DMS79 (cell line): Measurements from ENCODE around the gene ERI3.

ENCODE experiments used
- DNase-seq: peaks from one replicate; lab custom pipeline; 2025; lab: John Stamatoyannopoulos, UW

ERI3 gene

DNA sequence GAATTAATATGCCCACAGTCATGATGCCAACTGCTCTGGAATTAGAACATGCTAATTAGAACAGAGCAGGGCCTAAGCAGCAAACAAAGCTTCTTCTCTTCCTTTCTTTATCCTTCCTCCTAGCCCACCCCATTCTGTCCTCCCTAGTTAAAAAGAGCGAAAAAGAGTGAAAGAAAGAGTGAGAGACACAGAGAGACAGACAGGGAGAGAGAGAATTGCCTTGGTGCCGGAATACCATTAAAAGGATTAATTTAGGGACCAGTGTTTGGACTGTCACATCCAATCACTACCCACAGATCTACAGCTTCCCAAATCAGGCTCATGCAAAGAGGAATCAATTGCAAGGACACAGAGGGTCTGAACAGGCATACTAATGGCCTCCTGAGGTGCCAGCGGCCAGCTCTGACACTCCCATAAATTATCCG is 7.0 kb downstream of the ERI3 start:
- no peak for DNase-seq

DNA sequence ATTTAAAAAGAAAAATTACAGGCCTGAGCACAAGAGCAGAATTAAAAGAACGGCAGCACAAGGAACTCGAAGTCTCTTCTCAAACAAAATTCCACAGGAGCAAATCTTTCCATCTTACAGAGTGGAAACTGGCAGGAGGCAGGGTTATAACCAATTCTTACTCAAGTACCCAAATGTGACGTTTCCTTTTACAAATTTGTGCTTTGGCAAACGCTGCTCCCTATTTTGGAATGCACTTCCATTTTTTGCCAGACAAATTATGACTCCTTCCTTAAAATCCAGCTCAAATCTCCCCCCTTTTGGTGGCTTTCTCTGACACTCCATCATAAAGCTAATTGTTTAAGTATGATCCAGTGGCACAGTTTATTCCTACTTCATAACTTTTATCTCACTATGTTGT is 7.8 kb downstream of the ERI3 start:
- no peak for DNase-seq

GRCh38 chr1:44346878-44347277 is 8.2 kb downstream of the ERI3 start:
- DNase-seq = no peak

- no peak for DNase-seq
Measured at GRCh38 chr1:44346184-44346583, 8.9 kb downstream of the ERI3 start.

- no peak for DNase-seq
Measured at GRCh38 chr1:44345187-44345775, 9.8 kb downstream of the ERI3 start.

- DNase-seq = no peak
Measured at GRCh38 chr1:44339731-44340130, 15.3 kb downstream of the ERI3 start.

- no peak for DNase-seq
Measured at GRCh38 chr1:44338136-44338535, 16.9 kb downstream of the ERI3 start.

- no peak for DNase-seq
Measured at GRCh38 chr1:44336668-44337067, 18.4 kb downstream of the ERI3 start.

GRCh38 chr1:44334968-44335367 is 20.1 kb downstream of the ERI3 start:
- DNase-seq = no peak

GRCh38 chr1:44333376-44333775 is 21.7 kb downstream of the ERI3 start:
- DNase-seq = no peak

GRCh38 chr1:44332505-44332904 is 22.6 kb downstream of the ERI3 start:
- no peak for DNase-seq

GRCh38 chr1:44330935-44331334 is 24.1 kb downstream of the ERI3 start:
- DNase-seq = no peak

DNA sequence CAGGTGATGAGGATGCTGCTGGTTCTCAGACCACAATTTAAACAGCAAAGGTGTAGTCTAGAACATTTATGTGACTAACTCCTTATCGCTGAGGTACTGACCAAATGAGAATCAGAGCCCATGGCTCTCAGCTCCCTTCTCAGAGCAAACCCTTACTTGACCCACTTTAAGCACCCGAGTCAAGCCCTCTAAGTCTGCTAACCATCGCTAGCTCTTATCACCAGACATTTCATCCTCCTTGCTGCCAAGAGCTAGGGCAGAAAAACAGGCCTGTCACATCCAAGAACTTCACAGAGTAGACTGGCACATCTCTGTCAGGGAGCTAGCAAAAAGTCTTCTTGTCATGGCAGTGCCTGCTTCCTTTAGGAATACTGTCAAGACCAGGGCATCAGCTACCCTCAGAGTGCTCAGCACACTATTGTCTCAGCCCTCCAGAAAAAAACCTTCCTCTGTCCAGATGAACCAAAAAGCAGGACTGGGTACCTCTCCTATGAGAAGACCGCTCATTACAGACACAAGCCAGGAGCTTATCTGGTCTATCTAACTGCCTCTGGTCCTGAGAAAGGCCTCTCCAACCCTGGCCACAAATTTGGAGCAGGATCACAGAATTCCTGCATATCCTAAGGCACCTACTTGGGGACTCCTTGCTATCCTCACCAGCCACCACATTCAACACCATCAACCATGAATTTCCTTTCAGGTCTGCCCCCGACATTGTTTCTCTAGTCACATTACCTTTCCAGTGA is 26.2 kb downstream of the ERI3 start:
- no peak for DNase-seq

DNA sequence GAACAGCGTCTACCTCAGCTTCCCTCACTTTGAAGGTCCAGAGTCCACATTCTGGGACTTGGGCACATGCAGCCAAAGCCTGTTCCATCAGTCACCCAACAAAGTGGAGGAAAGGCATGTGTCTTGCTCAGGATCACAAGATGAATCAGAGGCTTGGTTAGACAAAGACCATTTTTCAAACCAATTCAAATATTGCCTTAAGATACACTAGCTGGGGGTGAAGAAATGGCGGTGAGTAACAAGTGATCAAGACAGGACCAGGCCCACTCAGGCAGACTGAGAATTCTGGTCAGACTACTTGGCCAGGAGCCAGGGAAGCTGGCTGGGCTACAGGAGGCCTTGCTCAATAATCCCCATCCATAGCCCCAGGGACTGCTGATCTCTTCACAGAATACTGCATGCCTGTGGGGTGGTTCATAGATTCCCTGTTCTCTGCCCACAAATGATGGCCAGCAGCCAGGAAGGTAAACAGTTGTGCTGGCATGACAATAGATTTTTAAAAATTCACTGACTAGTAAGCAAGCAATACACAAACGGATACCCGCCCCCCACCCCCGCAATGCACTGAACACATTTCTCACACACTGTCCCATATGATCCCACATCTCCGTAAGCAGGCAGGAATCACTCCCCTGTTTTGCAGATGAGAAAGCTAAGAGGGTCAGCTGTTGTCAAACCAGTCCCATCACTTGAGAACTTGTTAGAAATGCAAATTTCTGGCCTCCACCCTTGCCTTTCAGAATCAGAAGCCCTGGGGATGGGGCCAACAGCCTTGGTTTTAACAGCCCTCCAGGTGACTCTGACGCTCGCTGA is 27.2 kb downstream of the ERI3 start:
- DNase-seq = peak; percentile 91

- DNase-seq = peak; percentile 27
Measured at GRCh38 chr1:44326821-44327465, 28.1 kb downstream of the ERI3 start.

GRCh38 chr1:44326024-44326701 is 28.9 kb downstream of the ERI3 start:
- DNase-seq = peak; percentile 6

- DNase-seq = no peak
Measured at GRCh38 chr1:44323947-44324346, 31.1 kb downstream of the ERI3 start.

GRCh38 chr1:44322367-44322766 is 32.7 kb downstream of the ERI3 start:
- no peak for DNase-seq

DNA sequence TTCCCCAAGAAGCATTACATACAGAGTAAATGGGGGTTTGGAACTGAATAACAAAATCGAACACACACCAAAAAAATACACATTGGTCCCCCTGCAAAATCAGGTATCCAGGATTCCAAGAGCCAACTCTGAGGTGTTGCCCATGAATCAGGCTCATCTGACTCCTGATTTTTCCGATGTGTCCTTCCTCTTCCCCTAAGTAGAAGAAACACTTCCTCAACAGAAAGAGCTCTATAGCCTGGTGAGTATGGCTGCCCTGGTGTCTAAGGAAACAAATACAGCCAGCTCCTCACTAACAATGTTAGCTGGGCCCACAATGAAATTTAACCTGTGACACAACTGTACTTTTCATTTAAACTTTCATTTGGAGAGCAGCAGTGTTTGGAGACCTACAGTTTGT is 33.6 kb downstream of the ERI3 start:
- DNase-seq = no peak

DNA sequence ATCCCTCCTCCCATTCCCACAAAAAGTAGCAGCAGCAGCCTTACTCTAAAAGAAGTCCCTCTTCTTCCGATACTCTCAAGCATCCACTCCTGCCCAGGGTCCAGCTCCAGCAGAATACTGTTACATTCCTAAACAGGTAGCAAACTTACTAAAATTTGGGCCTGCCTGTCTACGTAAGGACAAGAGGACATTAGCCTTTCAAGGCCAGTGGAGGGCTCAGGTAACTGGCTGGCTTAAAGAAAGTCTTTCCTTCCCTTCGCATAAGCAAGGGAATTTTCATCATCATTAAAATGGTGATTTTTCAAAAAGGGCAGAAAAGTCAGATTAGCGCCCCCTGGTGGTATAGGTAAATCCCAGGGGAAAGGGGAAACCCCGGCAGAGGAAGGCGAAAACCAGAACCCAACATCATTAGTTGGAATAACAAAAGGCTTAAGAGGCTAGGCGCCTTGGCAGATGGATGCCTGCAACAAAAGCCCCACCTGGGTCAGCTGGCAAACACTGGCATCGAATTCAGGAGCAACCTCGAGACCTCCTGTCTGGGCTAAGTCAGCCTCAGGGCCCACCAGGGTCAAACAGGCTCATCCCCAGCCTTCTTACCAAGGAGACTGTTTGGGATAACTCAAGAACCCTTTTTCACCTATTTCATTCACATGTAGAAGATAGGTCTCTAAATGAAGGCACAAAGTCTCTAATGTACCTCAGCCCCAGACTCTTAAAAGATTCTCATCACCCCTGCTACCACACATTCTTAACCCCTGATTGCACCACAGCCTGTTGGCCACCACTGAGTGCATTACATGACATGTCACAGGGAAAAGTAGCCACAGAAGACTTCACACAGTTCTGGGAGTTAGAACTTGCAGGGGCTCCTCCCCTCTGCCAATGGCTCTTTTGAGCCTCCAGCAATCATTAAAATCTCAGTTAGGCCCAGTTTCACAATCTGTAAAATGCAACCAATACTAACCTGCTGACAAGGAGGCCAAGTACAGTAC is 36.7 kb downstream of the ERI3 start:
- DNase-seq = no peak
